ENCODE measurements around the gene SDR42E1. TPM values are rescaled to one million over a fixed set of nuclear protein-coding genes. Genes with fewer than 3 reads are reported as not detected.

SDR42E1 gene
- total and polyA plus RNA-seq, 10 of the 15 experiments (the other 5 are each of a cell fraction or from before 2014, with no cell fraction given): 1.4 to 5.5 (median 2.3) TPM

- TF ChIP-seq ZNF592 (IDR thresholded peaks at IDR 0.05): no peak
- TF ChIP-seq ZNF274 (IDR thresholded peaks at IDR 0.05; ENCODE audit: insufficient read depth, insufficient read length): no peak
Observed at GRCh38 chr16:82055117-82055516, 43.8 kb upstream of the SDR42E1 start (continued).

GRCh38 chr16:82051656-82052055, 40.4 kb upstream of the SDR42E1 start:
- no peak overlapping the region for H3K4me3 ChIP-seq
- CTCF ChIA-PET: interaction anchor here (1.7 kb wide), 1 partner anchor 13 kb away, joined by 3 read pairs; no protein-coding TSS in a partner anchor
- in situ Hi-C loops (cut with MboI): no loop called here

More at GRCh38 chr16:82051656-82052055, 40.4 kb upstream of the SDR42E1 start:
- no peak overlapping the region for H3K27ac ChIP-seq (ENCODE audit: control insufficient read depth, insufficient read depth)
- no TSS peak for BruUV-seq (replicated peaks)
- no peak overlapping the region for H3K4me2 ChIP-seq (ENCODE audit: control insufficient read depth, insufficient read depth)
- RAD21 ChIA-PET (ENCODE audit: unreplicated experiment): no interaction called here
- no peaks in the 10 kb centered on the region for H3K36me3 ChIP-seq (ENCODE audit: control insufficient read depth in 2 of 2, insufficient read depth in 2 of 2, low read length in 1 of 2)
- no peak for DNase-seq (ENCODE audit: low read depth, low spot score)
- FAIRE-seq: no peak
- no peaks in the 10 kb centered on the region for H4K20me1 ChIP-seq (ENCODE audit: control insufficient read depth, insufficient read depth)
- no peak for ATAC-seq
- no peaks in the 10 kb centered on the region; a peak in 3 of 4 replicates for H3K27me3 ChIP-seq (replicated peaks in 1 of 2; ENCODE audit: control insufficient read depth in 2 of 2, insufficient read depth in 2 of 2, low read length in 1 of 2)
- no peak overlapping the region for H3K9ac ChIP-seq (ENCODE audit: control insufficient read depth, insufficient read depth, low read length)
- SMC1A ChIA-PET (ENCODE audit: uncharacterized antibody, unreplicated experiment): no interaction called here
- intact Hi-C loops (cut with micrococcal nuclease; ENCODE audit: unreplicated experiment): no loop called here
- TF ChIP-seq, protein P1, sequence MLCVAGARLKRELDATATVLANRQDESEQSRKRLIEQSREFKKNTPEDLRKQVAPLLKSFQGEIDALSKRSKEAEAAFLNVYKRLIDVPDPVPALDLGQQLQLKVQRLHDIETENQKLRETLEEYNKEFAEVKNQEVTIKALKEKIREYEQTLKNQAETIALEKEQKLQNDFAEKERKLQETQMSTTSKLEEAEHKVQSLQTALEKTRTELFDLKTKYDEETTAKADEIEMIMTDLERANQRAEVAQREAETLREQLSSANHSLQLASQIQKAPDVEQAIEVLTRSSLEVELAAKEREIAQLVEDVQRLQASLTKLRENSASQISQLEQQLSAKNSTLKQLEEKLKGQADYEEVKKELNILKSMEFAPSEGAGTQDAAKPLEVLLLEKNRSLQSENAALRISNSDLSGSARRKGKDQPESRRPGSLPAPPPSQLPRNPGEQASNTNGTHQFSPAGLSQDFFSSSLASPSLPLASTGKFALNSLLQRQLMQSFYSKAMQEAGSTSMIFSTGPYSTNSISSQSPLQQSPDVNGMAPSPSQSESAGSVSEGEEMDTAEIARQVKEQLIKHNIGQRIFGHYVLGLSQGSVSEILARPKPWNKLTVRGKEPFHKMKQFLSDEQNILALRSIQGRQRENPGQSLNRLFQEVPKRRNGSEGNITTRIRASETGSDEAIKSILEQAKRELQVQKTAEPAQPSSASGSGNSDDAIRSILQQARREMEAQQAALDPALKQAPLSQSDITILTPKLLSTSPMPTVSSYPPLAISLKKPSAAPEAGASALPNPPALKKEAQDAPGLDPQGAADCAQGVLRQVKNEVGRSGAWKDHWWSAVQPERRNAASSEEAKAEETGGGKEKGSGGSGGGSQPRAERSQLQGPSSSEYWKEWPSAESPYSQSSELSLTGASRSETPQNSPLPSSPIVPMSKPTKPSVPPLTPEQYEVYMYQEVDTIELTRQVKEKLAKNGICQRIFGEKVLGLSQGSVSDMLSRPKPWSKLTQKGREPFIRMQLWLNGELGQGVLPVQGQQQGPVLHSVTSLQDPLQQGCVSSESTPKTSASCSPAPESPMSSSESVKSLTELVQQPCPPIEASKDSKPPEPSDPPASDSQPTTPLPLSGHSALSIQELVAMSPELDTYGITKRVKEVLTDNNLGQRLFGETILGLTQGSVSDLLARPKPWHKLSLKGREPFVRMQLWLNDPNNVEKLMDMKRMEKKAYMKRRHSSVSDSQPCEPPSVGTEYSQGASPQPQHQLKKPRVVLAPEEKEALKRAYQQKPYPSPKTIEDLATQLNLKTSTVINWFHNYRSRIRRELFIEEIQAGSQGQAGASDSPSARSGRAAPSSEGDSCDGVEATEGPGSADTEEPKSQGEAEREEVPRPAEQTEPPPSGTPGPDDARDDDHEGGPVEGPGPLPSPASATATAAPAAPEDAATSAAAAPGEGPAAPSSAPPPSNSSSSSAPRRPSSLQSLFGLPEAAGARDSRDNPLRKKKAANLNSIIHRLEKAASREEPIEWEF (IDR thresholded peaks at IDR 0.05; ENCODE audit: insufficient replicate concordance, low read depth, low read length): no peak
- 27% methylated on average over 5 of the region's 5 CpGs for WGBS (ENCODE audit: insufficient coverage, insufficient replicate concordance, low lambda C conversion rate, missing lambda C conversion rate)
- no peaks in the 10 kb centered on the region for H3K4me1 ChIP-seq (ENCODE audit: control insufficient read depth, insufficient read depth, low read length)
- POLR2A ChIA-PET: no interaction called here
- no peak overlapping the region for H2AFZ ChIP-seq (ENCODE audit: control insufficient read depth, low read depth, low read length)
- no peaks in the 10 kb centered on the region for H3K9me3 ChIP-seq (replicated peaks; ENCODE audit: control insufficient read depth, insufficient read depth, low read length)
- no peaks in the 10 kb centered on the region for H3K79me2 ChIP-seq (ENCODE audit: control insufficient read depth, insufficient read depth, low read length)
